Endothelial cell (in vitro differentiated cells): ENCODE data around the gene MICAL1. TPM values are rescaled to one million over a fixed set of nuclear protein-coding genes. Genes with fewer than 3 reads are reported as not detected.

Experiments
- DNase-seq: peaks from one replicate; pipeline ENCODE4 v3.0.0; 2021; ENCODE audit warnings: low spot score
- H3K27ac Mint-ChIP-seq: one replicate; pipeline ENCODE4 v1.8.0; 2021; ENCODE audit warnings: mixed read lengths, inconsistent platforms; ENCODE audit not compliant: unreplicated experiment
- H3K27me3 Mint-ChIP-seq: one replicate; pipeline ENCODE4 v1.8.0; 2021; ENCODE audit warnings: mild to moderate bottlenecking, moderate library complexity, mixed read lengths, inconsistent platforms; ENCODE audit not compliant: unreplicated experiment
- H3K36me3 Mint-ChIP-seq: one replicate; pipeline ENCODE4 v1.8.0; 2021; ENCODE audit warnings: mild to moderate bottlenecking, low read depth, mixed read lengths, inconsistent platforms; ENCODE audit not compliant: unreplicated experiment
- H3K4me1 Mint-ChIP-seq: one replicate; pipeline ENCODE4 v1.8.0; 2021; ENCODE audit warnings: mild to moderate bottlenecking, mixed read lengths, inconsistent platforms; ENCODE audit not compliant: unreplicated experiment
- H3K4me3 Mint-ChIP-seq: one replicate; pipeline ENCODE4 v1.8.0; 2021; ENCODE audit warnings: mild to moderate bottlenecking, mixed read lengths, inconsistent platforms; ENCODE audit not compliant: unreplicated experiment
- H3K9me3 Mint-ChIP-seq: one replicate; pipeline ENCODE4 v1.8.0; 2021; ENCODE audit warnings: mixed read lengths, inconsistent platforms; ENCODE audit not compliant: unreplicated experiment
- total RNA-seq: library from RNA; stranded (reverse); fragmentation: NEBNext Ultra II Directional; extraction: Animal tissue kit (Norgen Biotek cat#: 25700); gene quantifications from one replicate; pipeline ENCODE4 v1.2.1, GENCODE V29; 2021; ENCODE audit not compliant: unreplicated experiment
- TF ChIP-seq, protein P1 (sequence below): fragments of 200-600 bp; sonication (generic); IDR thresholded peaks from one replicate; pipeline ENCODE4 v1.5.0; 2021; ENCODE audit warnings: antibody characterized with exemption; ENCODE audit not compliant: unreplicated experiment

Gene MICAL1
- total RNA-seq, 1 donor from 2014 or later: 19.9 TPM

GRCh38 chr6:109453156-109453555 lies 2.4 kb downstream of the MICAL1 start:
- Mint-ChIP-seq H3K27ac (no peak overlapping the region), H3K27me3 (peaks cover 17% of the 10 kb centered on the region), H3K4me1 (peaks cover 2% of the 10 kb centered on the region), H3K36me3 (peaks cover 5% of the 10 kb centered on the region), H3K9me3 (no peaks in the 10 kb centered on the region), H3K4me3 (no peak overlapping the region)
- TF ChIP-seq, protein P1, sequence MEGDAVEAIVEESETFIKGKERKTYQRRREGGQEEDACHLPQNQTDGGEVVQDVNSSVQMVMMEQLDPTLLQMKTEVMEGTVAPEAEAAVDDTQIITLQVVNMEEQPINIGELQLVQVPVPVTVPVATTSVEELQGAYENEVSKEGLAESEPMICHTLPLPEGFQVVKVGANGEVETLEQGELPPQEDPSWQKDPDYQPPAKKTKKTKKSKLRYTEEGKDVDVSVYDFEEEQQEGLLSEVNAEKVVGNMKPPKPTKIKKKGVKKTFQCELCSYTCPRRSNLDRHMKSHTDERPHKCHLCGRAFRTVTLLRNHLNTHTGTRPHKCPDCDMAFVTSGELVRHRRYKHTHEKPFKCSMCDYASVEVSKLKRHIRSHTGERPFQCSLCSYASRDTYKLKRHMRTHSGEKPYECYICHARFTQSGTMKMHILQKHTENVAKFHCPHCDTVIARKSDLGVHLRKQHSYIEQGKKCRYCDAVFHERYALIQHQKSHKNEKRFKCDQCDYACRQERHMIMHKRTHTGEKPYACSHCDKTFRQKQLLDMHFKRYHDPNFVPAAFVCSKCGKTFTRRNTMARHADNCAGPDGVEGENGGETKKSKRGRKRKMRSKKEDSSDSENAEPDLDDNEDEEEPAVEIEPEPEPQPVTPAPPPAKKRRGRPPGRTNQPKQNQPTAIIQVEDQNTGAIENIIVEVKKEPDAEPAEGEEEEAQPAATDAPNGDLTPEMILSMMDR: no peak
- no peak for DNase-seq

DNA sequence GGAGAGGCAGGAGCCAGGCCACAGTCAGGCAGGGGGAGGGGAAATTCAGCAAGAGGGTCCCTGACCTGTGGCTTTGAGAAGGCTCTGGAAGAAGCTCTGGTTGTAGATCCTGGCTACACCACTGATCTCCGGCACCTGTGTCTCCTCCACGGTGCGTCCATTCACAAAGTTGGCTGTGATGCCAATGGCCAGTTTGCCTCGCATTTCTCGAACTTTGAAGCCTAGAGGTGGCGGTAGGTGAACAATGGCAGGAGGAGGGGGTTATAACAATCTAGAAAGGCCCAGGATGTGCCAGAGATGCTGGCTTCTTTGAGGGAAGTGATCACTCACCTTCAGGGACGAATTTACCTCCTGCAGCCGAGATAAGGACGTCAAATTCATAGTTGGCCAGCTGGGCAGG lies 3.4 kb downstream of the MICAL1 start:
- H3K27ac Mint-ChIP-seq: no peak overlapping the region
- H3K9me3 Mint-ChIP-seq: no peaks in the 10 kb centered on the region
- TF ChIP-seq, protein P1: no peak
- no peak for DNase-seq
- H3K36me3 Mint-ChIP-seq: peaks cover 7% of the 10 kb centered on the region
- H3K27me3 Mint-ChIP-seq: peaks cover 19% of the 10 kb centered on the region
- H3K4me1 Mint-ChIP-seq: peaks cover 2% of the 10 kb centered on the region
- H3K4me3 Mint-ChIP-seq: no peak overlapping the region

- peaks cover 15% of the 10 kb centered on the region for H3K27me3 Mint-ChIP-seq
- no peak overlapping the region for H3K27ac Mint-ChIP-seq
- TF ChIP-seq, protein P1: no peak
- peaks cover 10% of the 10 kb centered on the region for H3K36me3 Mint-ChIP-seq
- no peak overlapping the region for H3K4me3 Mint-ChIP-seq
- peaks cover 2% of the 10 kb centered on the region for H3K4me1 Mint-ChIP-seq
- H3K9me3 Mint-ChIP-seq: no peaks in the 10 kb centered on the region
- DNase-seq: no peak
These were observed 4.2 kb downstream of the MICAL1 start for GRCh38 chr6:109451376-109451775.

DNA sequence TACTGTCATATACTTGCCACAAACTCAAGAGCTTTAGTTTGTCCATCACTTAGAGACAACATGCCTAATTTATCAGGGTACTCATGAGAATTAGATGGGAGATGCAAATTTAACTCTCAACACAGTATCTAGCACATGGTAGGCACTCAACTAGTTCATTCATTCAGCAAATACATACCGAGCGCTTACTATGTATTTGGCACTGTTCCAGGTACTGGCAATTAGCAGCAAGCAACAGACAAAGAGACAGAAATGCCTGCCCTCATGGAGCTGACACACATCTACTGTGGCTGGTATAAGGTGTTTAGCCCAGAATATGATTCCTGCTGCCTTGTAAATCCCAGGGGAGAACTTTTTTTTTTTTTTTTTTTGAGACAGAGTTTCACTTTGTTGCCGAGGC lies 4.8 kb downstream of the MICAL1 start:
- Mint-ChIP-seq H3K9me3 (no peaks in the 10 kb centered on the region), H3K4me1 (peaks cover 2% of the 10 kb centered on the region), H3K27ac (no peak overlapping the region), H3K36me3 (peaks cover 14% of the 10 kb centered on the region), H3K4me3 (no peak overlapping the region), H3K27me3 (peaks cover 16% of the 10 kb centered on the region)
- DNase-seq: no peak
- TF ChIP-seq, protein P1: no peak

- Mint-ChIP-seq H3K36me3 (peaks cover 17% of the 10 kb centered on the region), H3K27me3 (peaks cover 14% of the 10 kb centered on the region), H3K9me3 (no peaks in the 10 kb centered on the region), H3K27ac (no peak overlapping the region), H3K4me3 (no peak overlapping the region), H3K4me1 (no peaks in the 10 kb centered on the region)
- DNase-seq: no peak
- TF ChIP-seq, protein P1: no peak
These were observed 5.5 kb downstream of the MICAL1 start for GRCh38 chr6:109449795-109450673.
